AG04450 (cell line): ENCODE data around the gene NLRC5. TPM values are rescaled to one million over a fixed set of nuclear protein-coding genes. Genes with fewer than 3 reads are reported as not detected.

Source experiments
- CTCF ChIA-PET: fragments of 300-600, 350-600 bp; formaldehyde crosslinking; extraction: SDS; loops from one replicate; lab custom pipeline; 2022; ENCODE audit warnings: antibody characterized with exemption, inconsistent platforms; lab: Charles Lee
- POLR2A ChIA-PET: fragments of 350-600 bp; formaldehyde crosslinking; extraction: SDS; loops from one replicate; lab custom pipeline; 2021; ENCODE audit warnings: antibody characterized with exemption, inconsistent platforms; lab: Yijun Ruan, JAX
- DNase-seq: peaks from one replicate; pipeline ENCODE4 v3.0.0-alpha.2; 2011; ENCODE audit warnings: low read depth, low spot score
- H3K27ac ChIP-seq: one replicate; pipeline ENCODE4 v1.5.1; 2012; ENCODE audit warnings: low read depth, low read length, control low read depth
- H3K27me3 ChIP-seq: one replicate; pipeline ENCODE4 v1.6.0; 2012; ENCODE audit warnings: low read length; ENCODE audit not compliant: control insufficient read depth, insufficient read depth
- H3K4me3 ChIP-seq: 2 replicates; pipeline ENCODE4 v1.5.1; 2011; ENCODE audit warnings: mild to moderate bottlenecking, low read depth, low read length, control low read depth
- H3K9me3 ChIP-seq: 2 replicates; pipeline ENCODE4 v1.5.1; 2012; ENCODE audit warnings: low read length; ENCODE audit not compliant: control insufficient read depth, insufficient read depth
- polyA plus RNA-seq: library from polyadenylated mRNA; depleted of rRNA; stranded (reverse); fragments of >200 nt; gene quantifications from 2 replicates; pipeline ENCODE4 v1.2.3, GENCODE V29; 2011
- TF ChIP-seq, protein P1 (sequence below): IDR thresholded peaks from 2 replicates; pipeline ENCODE4 v1.5.1; 2011; ENCODE audit warnings: low read depth, low read length, control low read depth, inconsistent platforms

NLRC5 gene
- polyA plus RNA-seq, 1 experiment: 9.2 TPM

DNA sequence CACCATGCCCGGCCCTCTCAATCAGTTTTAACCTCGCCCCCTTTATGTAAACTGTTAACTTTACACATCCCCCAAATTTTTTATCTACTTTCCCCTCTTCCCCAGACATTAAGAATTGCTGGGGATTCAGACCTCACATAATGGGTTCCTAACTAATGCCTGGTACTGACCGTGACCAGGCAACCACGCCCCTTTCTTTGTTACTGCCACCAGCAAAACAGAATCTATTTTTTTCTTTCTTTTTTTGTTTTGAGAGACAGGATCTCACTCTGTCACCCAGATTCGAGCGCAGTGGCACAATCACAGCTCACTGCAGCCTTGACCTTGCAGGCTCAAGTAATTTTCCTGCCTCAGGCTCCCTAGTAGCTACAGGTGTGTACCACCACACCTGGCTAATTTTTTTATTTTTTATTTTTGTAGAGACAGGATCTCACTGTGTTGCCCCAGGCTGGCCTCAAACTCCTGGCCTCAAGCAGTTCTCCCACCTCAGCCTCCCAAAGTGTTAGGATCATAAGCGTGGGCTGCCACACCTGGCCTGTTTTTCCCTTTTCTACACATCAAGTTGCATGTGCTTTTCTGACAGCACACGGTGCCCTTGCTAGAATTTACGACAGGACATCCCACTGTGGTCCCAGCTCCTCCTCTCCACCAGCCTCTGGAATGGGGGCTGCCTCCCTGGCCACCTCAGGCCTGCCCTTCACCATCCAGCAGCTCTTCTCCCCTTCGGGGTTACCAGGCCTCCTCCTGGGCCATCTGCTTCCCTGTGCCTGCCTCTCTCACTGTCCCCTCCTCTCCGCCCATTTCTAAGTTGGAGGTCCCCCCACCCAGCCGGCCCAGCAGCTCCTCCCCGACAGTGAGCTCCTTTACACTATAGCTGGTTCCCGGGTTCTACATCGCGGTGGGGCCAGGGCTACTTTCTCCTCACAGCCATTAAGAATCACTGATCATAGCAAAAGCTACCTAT, 113.8 kb downstream of the NLRC5 start:
- CTCF ChIA-PET: interaction anchor here (0.6 to 2.0 kb wide), 2 partner anchors 10 to 19 kb away, joined by 3 to 18 read pairs; partner anchors contain the start of gene CPNE2
- H3K4me3 ChIP-seq: no peak overlapping the region
- no peak overlapping the region for H3K27ac ChIP-seq
- TF ChIP-seq, protein P1, sequence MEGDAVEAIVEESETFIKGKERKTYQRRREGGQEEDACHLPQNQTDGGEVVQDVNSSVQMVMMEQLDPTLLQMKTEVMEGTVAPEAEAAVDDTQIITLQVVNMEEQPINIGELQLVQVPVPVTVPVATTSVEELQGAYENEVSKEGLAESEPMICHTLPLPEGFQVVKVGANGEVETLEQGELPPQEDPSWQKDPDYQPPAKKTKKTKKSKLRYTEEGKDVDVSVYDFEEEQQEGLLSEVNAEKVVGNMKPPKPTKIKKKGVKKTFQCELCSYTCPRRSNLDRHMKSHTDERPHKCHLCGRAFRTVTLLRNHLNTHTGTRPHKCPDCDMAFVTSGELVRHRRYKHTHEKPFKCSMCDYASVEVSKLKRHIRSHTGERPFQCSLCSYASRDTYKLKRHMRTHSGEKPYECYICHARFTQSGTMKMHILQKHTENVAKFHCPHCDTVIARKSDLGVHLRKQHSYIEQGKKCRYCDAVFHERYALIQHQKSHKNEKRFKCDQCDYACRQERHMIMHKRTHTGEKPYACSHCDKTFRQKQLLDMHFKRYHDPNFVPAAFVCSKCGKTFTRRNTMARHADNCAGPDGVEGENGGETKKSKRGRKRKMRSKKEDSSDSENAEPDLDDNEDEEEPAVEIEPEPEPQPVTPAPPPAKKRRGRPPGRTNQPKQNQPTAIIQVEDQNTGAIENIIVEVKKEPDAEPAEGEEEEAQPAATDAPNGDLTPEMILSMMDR: no peak
- POLR2A ChIA-PET: no interaction called here
- no peak for DNase-seq
- no peaks in the 10 kb centered on the region for H3K27me3 ChIP-seq
- no peaks in the 10 kb centered on the region for H3K9me3 ChIP-seq

GRCh38 chr16:57104706-57105105, 115.3 kb downstream of the NLRC5 start:
- CTCF ChIA-PET: interaction anchor here (2.3 kb wide), 1 partner anchor 12 kb away, joined by 10 read pairs; the partner anchor contains the start of gene CPNE2
- Histone ChIP-seq H3K9me3 (no peaks in the 10 kb centered on the region), H3K27me3 (no peaks in the 10 kb centered on the region), H3K27ac (no peak overlapping the region), H3K4me3 (no peak overlapping the region)
- POLR2A ChIA-PET: no interaction called here
- no peak for DNase-seq
- TF ChIP-seq, protein P1: no peak

DNA sequence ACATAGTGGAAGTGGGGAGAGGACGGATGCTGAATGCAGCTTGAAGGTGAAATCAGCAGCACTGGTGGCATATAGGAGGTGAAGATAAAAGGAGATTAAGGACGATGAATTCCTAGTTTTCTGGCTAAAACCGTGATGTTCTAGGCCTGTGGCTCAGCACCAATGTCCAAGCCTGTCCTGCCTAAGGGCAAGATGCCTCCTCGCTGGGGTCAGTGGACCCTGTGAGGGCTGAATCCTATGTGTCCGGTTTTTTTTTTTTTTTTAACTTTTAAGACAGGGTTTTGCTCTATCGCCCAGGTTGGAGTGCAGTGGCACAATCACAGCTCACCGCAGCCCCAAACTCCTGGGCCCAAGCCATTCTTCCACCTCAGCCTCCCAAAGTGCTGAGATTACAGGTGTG, 115.8 kb downstream of the NLRC5 start:
- TF ChIP-seq, protein P1: no peak
- Histone ChIP-seq H3K27ac (no peak overlapping the region), H3K9me3 (no peaks in the 10 kb centered on the region), H3K4me3 (no peak overlapping the region), H3K27me3 (no peaks in the 10 kb centered on the region)
- ChIA-PET POLR2A (no interaction called here), CTCF (interaction anchor here (2.3 kb wide), 1 partner anchor 13 kb away, joined by 10 read pairs; the partner anchor contains the start of gene CPNE2)
- DNase-seq: no peak

DNA sequence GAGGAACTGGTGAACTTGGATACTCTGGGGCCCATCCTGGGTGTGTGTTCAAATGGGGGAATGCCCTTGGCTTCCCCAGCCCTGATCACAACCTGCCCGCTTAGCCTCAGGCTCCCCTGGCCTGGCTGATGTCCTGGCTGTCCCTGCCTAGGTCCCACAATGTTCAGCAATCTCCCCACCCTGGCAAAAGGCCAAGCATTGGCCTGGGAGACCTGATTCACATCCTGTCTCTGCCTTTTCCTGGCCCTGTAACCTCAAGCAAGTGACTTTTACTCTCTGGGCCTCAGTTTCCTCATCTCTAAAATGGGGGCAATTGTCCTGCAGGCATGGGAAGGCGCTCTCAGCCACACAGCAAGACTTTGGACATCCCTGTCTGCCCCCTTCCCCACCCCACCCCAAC, 117.4 kb downstream of the NLRC5 start:
- no peak for DNase-seq
- ChIA-PET POLR2A (interaction anchor here (0.6 kb wide), 1 partner anchor 244 kb away, joined by 4 read pairs; no protein-coding TSS in a partner anchor), CTCF (interaction anchor here (1.0 to 2.3 kb wide), 2 partner anchors 14 to 310 kb away, joined by 3 to 10 read pairs; partner anchors contain the start of gene CPNE2)
- no peak overlapping the region for H3K27ac ChIP-seq
- no peaks in the 10 kb centered on the region for H3K27me3 ChIP-seq
- no peaks in the 10 kb centered on the region for H3K9me3 ChIP-seq
- TF ChIP-seq, protein P1: no peak
- H3K4me3 ChIP-seq: no peak overlapping the region
